Fibroblast of pulmonary artery (primary cell): ENCODE data around the gene FZD8.

Source experiments
- DNase-seq: peaks from one replicate; pipeline ENCODE4 v3.0.0-alpha.2; 2010; ENCODE audit warnings: low read depth
- H3K4me3 ChIP-seq: replicated peaks from 2 replicates; pipeline ENCODE4 v1.5.1; 2011; ENCODE audit warnings: low read depth, mild to moderate bottlenecking, control low read depth, low read length, moderate library complexity
- CTCF ChIP-seq: IDR thresholded peaks from 2 replicates; pipeline ENCODE4 v1.5.1; 2011; ENCODE audit warnings: mild to moderate bottlenecking, control low read depth, low read length, inconsistent platforms; ENCODE audit errors: missing control alignments

The FZD8 gene

GRCh38 chr10:35607475-35608327 is 34.4 kb downstream of the FZD8 start:
- peak; percentile 14 for DNase-seq
- TF ChIP-seq CTCF = no peak
- H3K4me3 ChIP-seq = peak overlapping the region; percentile 50

- no peak for TF ChIP-seq CTCF
- peak; percentile 40 for DNase-seq
- H3K4me3 ChIP-seq = no peak overlapping the region
These were observed 35.7 kb downstream of the FZD8 start for GRCh38 chr10:35606430-35606829.

GRCh38 chr10:35605191-35605590 is 36.9 kb downstream of the FZD8 start, which contains the start of gene GJD4:
Gene GJD4, plus strand, starts transcription at chr10:35605341. Its CDS starts 227 bp downstream, at chr10:35605568.
- H3K4me3 ChIP-seq = no peak within 1 kb of the TSS
- no peak for DNase-seq
- TF ChIP-seq CTCF = no peak

GRCh38 chr10:35600193-35600592 is 41.9 kb downstream of the FZD8 start:
- TF ChIP-seq CTCF = peak; percentile 39
- DNase-seq = peak; percentile 16

GRCh38 chr10:35598379-35598778 is 43.7 kb downstream of the FZD8 start:
- peak; percentile 63 for TF ChIP-seq CTCF
- DNase-seq = peak; percentile 27
- H3K4me3 ChIP-seq = no peak overlapping the region

More at GRCh38 chr10:35600193-35600592, 41.9 kb downstream of the FZD8 start:
- H3K4me3 ChIP-seq = no peak overlapping the region

GRCh38 chr10:35595106-35595505 is 47.0 kb downstream of the FZD8 start:
- DNase-seq = no peak
- no peak overlapping the region for H3K4me3 ChIP-seq
- no peak for TF ChIP-seq CTCF
